Hematopoietic multipotent progenitor cell treated with erythropoietin and hydrocortisone succinate and interleukin-3 and kit ligand, for 6 days (in vitro differentiated cells): ENCODE measurements around the gene STAT1.
A peak's percentile ranks its signal among the peaks of the same experiment; 100 is the strongest.

Experiments used
- DNase-seq: peaks from one replicate; pipeline ENCODE4 v3.0.0-alpha.2; 2015

The STAT1 gene

GRCh38 chr2:191030521-191031154 lies 16.7 kb upstream of the STAT1 start:
- DNase-seq, result peak; percentile 84

GRCh38 chr2:191029280-191029950 lies 15.4 kb upstream of the STAT1 start:
- DNase-seq, result no peak

GRCh38 chr2:191026377-191026776 lies 12.4 kb upstream of the STAT1 start:
- no peak for DNase-seq

GRCh38 chr2:191025135-191025534 lies 11.2 kb upstream of the STAT1 start:
- DNase-seq, result no peak

GRCh38 chr2:191023235-191023679 lies 9.3 kb upstream of the STAT1 start:
- peak; percentile 81 for DNase-seq

GRCh38 chr2:191020742-191021381 lies 6.9 kb upstream of the STAT1 start:
- DNase-seq, result peak; percentile 74

GRCh38 chr2:191020221-191020741 lies 6.3 kb upstream of the STAT1 start:
- peak; percentile 97 for DNase-seq

- DNase-seq, result no peak
Observed at GRCh38 chr2:191019376-191019775, 5.4 kb upstream of the STAT1 start.

GRCh38 chr2:191018643-191019119 lies 4.7 kb upstream of the STAT1 start:
- no peak for DNase-seq

GRCh38 chr2:191018048-191018447 lies 4.1 kb upstream of the STAT1 start:
- DNase-seq, result no peak

- no peak for DNase-seq
Observed at GRCh38 chr2:191015831-191016230, 1.9 kb upstream of the STAT1 start.

- no peak for DNase-seq
Observed at GRCh38 chr2:191015239-191015638, 1.3 kb upstream of the STAT1 start.

- DNase-seq, result no peak
Observed at GRCh38 chr2:191014653-191015020, 666 bp upstream of the STAT1 start.

- DNase-seq, result no peak
Observed at GRCh38 chr2:191013682-191013931, 364 bp downstream of the STAT1 start.

- peak; percentile 68 for DNase-seq
Observed at GRCh38 chr2:191012845-191013681, 908 bp downstream of the STAT1 start.

- no peak for DNase-seq
Observed at GRCh38 chr2:191012346-191012745, 1.6 kb downstream of the STAT1 start.

- DNase-seq, result peak; percentile 18
Observed at GRCh38 chr2:191010887-191011885, 2.8 kb downstream of the STAT1 start.

- no peak for DNase-seq
Observed at GRCh38 chr2:191009541-191010374, 4.2 kb downstream of the STAT1 start.

GRCh38 chr2:191008286-191008685 lies 5.7 kb downstream of the STAT1 start:
- no peak for DNase-seq

GRCh38 chr2:191006997-191007783 lies 6.8 kb downstream of the STAT1 start:
- DNase-seq, result no peak
